GM06990 (cell line): Measurements from ENCODE around the gene KANSL1.

ENCODE experiments used
- DNase-seq: peaks from one replicate; pipeline ENCODE4 v3.0.0-alpha.2; 2011; ENCODE audit not compliant: insufficient read length; ENCODE audit errors: extremely low read depth
- H3K27me3 ChIP-seq: replicated peaks from 2 replicates; pipeline ENCODE4 v1.6.0; 2011; ENCODE audit warnings: low read length; ENCODE audit not compliant: control insufficient read depth, insufficient read depth
- H3K36me3 ChIP-seq: 2 replicates; pipeline ENCODE4 v1.5.1; 2011; ENCODE audit warnings: low read length; ENCODE audit not compliant: control insufficient read depth, insufficient read depth
- H3K4me3 ChIP-seq: replicated peaks from 2 replicates; pipeline ENCODE4 v1.5.1; 2011; ENCODE audit warnings: low read depth, mild to moderate bottlenecking, control low read depth, low read length
- TF ChIP-seq, protein P1 (sequence below): IDR thresholded peaks from 2 replicates; pipeline ENCODE4 v1.5.1; 2011; ENCODE audit warnings: low read length, control low read depth, mild to moderate bottlenecking, inconsistent platforms; ENCODE audit not compliant: insufficient read depth, poor library complexity, severe bottlenecking

The KANSL1 gene

DNA sequence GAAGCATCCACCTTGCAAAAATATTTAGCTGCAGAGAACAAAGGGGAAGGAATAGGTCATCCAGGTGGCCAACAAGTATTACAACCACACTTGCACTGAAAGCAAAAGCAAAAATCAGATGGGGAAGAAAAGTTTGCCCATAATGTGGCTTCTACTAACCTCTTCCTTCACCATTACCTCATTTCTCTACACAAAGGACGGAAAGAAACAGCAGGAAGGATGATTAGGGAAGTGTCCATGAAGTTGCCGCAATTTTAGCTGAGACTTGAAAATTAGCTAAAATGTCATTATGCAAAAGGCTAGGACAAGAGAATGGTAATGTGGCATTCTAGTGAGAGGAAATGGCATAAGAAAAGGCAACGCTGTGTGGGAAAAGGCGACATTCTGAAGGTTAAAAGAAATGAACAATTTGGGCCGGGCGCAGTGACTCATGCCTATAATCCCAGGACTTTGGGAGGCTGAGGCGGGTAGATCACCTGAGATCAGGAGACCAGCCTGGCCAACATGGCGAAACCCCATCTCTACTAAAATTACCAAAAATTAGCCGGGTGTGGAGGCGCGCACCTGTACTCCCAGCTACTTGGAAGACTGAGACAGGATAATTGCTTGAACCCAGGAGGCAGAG, 13.7 kb downstream of the KANSL1 start:
- Histone ChIP-seq H3K27me3 (no peaks in the 10 kb centered on the region), H3K36me3 (no peaks in the 10 kb centered on the region; the same call in 1 of the 2 replicates), H3K4me3 (no peak overlapping the region)
- DNase-seq: peak; percentile 56
- TF ChIP-seq, protein P1, sequence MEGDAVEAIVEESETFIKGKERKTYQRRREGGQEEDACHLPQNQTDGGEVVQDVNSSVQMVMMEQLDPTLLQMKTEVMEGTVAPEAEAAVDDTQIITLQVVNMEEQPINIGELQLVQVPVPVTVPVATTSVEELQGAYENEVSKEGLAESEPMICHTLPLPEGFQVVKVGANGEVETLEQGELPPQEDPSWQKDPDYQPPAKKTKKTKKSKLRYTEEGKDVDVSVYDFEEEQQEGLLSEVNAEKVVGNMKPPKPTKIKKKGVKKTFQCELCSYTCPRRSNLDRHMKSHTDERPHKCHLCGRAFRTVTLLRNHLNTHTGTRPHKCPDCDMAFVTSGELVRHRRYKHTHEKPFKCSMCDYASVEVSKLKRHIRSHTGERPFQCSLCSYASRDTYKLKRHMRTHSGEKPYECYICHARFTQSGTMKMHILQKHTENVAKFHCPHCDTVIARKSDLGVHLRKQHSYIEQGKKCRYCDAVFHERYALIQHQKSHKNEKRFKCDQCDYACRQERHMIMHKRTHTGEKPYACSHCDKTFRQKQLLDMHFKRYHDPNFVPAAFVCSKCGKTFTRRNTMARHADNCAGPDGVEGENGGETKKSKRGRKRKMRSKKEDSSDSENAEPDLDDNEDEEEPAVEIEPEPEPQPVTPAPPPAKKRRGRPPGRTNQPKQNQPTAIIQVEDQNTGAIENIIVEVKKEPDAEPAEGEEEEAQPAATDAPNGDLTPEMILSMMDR: no peak

DNA sequence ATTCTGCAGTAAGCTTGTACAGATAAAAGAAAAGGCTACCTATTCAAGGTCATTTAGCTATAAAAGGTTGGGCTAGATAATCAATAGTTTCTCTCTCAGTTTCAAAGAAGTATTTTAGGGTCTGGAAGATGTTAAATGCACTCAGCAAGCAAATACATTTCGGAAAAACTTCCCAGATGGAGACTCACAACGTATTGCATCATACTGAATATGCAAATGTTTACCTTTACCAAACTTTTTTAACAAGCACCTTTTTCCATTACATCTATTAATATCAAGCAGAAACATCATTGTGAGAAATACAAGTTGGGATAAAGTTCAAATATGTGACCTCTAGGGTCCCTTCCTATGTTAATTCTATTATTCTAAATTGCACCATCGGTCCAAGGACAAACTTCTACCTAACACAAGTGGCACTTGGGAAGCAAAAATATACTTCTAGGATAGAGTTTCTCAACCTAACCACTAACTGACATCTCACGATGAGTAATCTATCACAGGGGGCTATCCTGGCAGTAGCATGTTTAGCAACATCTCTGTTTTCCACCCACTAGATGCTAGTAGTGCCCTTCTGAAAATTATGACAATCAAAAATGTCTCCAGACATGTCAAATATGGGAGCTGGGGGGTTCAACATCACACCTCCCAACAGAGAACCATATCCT, 14.5 kb downstream of the KANSL1 start:
- Histone ChIP-seq H3K27me3 (no peaks in the 10 kb centered on the region), H3K36me3 (no peaks in the 10 kb centered on the region; the same call in 1 of the 2 replicates), H3K4me3 (no peak overlapping the region)
- no peak for DNase-seq
- TF ChIP-seq, protein P1: no peak

DNA sequence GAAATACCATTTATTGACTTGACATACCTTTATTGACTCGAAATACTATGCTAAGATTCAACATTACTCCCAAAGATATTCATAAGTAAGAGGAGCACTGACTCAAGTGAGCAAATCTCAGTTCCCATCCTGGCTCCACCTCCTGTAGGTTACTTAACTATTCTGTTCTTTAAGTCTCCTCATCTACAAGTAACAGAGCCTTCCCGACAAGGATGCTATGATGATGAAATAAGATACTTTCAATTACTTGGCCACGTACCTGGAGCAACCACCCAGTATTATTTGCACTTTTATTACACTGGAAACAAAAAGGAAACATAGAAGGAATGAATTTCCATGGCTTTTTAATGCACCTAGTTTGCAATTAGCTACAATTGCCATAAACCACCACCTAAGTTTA, 16.3 kb downstream of the KANSL1 start:
- TF ChIP-seq, protein P1: no peak

DNA sequence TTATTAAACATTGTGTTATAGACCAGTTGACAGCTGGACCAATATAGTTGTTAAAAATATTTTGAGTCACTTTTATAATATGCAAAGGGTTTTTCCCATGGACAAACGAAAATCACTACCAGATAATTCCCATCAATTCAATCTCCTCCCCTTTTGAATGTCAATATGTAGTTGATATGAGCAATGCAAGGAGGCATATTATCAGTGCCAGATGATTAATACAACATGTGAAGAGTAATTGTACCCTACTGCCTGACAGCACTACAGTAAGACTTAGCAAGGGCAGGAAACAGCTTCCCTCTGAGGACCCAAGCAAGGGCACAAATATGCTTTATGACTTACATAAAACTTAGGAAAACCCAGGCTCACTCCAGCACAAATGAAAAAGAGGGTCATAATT, 17.3 kb downstream of the KANSL1 start:
- Histone ChIP-seq H3K36me3 (peaks cover 11% of the 10 kb centered on the region), H3K4me3 (no peak overlapping the region), H3K27me3 (no peaks in the 10 kb centered on the region)
- TF ChIP-seq, protein P1: no peak
- DNase-seq: no peak

More for the DNA sequence above, 16.3 kb downstream of the KANSL1 start:
- DNase-seq: no peak
- Histone ChIP-seq H3K27me3 (no peaks in the 10 kb centered on the region), H3K36me3 (peaks cover under 1% of the 10 kb centered on the region; the same call in 1 of the 2 replicates), H3K4me3 (no peak overlapping the region)

DNA sequence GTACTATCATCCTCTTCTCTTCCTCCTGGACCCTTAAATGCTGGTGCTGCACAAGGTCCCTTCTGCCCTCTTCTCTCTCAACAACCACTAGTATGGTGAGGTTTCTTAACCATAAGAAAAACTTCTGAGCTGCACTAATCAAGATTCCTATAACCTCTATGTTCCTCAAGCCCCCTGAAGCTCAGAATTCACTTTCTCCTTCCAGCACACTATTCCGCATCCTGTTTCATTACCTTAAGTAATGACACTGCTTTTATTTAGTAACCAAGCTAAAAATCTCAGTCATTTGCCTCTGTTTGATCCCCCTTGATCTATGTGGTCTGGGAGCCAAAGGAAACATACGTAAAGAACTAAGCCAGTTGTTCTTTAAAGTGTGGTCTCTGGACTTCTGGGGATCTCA, 20.1 kb downstream of the KANSL1 start:
- no peaks in the 10 kb centered on the region for H3K27me3 ChIP-seq
- no peak for DNase-seq
- TF ChIP-seq, protein P1: no peak
- peaks cover 16% of the 10 kb centered on the region for H3K36me3 ChIP-seq
- no peak overlapping the region for H3K4me3 ChIP-seq
